ENCODE results near the gene PITPNC1. TPM values are rescaled to one million over a fixed set of nuclear protein-coding genes. Genes with fewer than 3 reads are reported as not detected.

PITPNC1 gene
- total and polyA plus RNA-seq, 2 of the 13 experiments (the other 11 are each of a cell fraction or from before 2014, with no cell fraction given) = 4.1 to 5.7 TPM

DNA sequence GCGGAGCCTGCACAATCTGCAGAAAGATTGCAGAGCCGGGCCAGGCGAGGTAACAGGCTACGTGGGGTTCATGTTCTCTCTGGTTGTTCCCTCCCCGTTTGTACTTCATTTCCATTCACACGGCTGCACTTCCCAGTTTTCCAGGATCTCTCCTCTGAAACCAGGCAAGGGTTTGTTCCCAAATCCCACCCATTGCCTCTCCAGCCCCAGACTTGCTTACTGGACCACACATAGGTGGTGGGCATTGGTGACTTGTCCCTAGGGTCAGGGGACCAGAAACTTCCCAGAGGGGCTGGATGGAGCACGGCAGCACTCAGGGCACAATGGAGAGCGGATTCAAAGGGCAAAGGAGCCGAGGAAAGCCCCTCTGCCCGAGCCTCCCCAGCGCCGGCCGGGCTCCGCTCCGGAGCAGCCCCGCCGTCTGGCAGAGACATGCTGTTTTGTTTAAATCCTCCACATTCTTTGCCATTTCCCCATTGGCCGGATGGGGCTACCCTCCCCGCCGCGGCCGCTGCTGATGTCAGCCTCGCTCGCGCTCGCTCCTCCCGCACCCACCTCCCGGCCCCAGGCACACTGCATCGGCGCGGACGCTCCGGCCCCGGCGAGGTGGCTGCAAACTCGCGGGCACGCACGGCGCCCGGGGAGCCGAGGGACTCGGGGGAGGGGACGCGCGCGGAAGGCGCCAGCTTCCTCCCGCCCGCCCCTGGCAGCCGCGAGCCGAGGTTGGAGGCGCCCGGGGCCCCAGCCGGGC, at the start of gene PITPNC1 (continued):
- TF ChIP-seq, protein P1, sequence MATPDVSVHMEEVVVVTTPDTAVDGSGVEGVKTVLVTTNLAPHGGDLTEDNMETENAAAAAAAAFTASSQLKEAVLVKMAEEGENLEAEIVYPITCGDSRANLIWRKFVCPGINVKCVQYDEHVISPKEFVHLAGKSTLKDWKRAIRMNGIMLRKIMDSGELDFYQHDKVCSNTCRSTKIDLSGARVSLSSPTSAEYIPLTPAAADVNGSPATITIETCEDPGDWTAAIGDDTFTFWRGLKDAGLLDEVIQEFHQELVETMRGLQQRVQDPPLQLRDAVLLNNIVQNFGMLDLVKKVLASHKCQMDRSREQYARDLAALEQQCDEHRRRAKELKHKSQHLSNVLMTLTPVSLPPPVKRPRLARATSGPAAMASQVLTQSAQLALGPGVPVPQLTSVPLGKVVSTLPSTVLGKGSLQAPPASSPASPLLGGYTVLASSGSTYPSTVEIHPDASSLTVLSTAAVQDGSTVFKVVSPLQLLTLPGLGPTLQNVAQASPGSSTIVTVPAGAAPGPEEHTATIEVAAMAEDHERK (CRISPR knock-in tag; IDR thresholded peaks at IDR 0.05; ENCODE audit: low read depth) = no peak
- TF ChIP-seq RFX5 (IDR thresholded peaks at IDR 0.05; ENCODE audit: low read depth, low read length) (no peak), ZNF670 (CRISPR knock-in tag; IDR thresholded peaks at IDR 0.05; ENCODE audit: borderline replicate concordance) (no peak), ISL2 (CRISPR knock-in tag; IDR thresholded peaks at IDR 0.05) (no peak), TP53 (CRISPR knock-in tag; conservative IDR thresholded peaks at IDR 0.05) (no peak), DPF2 (CRISPR knock-in tag; IDR thresholded peaks at IDR 0.05; ENCODE audit: borderline replicate concordance, low read depth) (no peak)
- TF ChIP-seq, protein P2, sequence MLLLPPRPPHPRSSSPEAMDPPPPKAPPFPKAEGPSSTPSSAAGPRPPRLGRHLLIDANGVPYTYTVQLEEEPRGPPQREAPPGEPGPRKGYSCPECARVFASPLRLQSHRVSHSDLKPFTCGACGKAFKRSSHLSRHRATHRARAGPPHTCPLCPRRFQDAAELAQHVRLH (CRISPR knock-in tag; IDR thresholded peaks at IDR 0.05; ENCODE audit: borderline replicate concordance, low read depth) = 0 out of 2 replicates have a peak, but pooled peaks have one; percentile 19
- TF ChIP-seq, protein P3, sequence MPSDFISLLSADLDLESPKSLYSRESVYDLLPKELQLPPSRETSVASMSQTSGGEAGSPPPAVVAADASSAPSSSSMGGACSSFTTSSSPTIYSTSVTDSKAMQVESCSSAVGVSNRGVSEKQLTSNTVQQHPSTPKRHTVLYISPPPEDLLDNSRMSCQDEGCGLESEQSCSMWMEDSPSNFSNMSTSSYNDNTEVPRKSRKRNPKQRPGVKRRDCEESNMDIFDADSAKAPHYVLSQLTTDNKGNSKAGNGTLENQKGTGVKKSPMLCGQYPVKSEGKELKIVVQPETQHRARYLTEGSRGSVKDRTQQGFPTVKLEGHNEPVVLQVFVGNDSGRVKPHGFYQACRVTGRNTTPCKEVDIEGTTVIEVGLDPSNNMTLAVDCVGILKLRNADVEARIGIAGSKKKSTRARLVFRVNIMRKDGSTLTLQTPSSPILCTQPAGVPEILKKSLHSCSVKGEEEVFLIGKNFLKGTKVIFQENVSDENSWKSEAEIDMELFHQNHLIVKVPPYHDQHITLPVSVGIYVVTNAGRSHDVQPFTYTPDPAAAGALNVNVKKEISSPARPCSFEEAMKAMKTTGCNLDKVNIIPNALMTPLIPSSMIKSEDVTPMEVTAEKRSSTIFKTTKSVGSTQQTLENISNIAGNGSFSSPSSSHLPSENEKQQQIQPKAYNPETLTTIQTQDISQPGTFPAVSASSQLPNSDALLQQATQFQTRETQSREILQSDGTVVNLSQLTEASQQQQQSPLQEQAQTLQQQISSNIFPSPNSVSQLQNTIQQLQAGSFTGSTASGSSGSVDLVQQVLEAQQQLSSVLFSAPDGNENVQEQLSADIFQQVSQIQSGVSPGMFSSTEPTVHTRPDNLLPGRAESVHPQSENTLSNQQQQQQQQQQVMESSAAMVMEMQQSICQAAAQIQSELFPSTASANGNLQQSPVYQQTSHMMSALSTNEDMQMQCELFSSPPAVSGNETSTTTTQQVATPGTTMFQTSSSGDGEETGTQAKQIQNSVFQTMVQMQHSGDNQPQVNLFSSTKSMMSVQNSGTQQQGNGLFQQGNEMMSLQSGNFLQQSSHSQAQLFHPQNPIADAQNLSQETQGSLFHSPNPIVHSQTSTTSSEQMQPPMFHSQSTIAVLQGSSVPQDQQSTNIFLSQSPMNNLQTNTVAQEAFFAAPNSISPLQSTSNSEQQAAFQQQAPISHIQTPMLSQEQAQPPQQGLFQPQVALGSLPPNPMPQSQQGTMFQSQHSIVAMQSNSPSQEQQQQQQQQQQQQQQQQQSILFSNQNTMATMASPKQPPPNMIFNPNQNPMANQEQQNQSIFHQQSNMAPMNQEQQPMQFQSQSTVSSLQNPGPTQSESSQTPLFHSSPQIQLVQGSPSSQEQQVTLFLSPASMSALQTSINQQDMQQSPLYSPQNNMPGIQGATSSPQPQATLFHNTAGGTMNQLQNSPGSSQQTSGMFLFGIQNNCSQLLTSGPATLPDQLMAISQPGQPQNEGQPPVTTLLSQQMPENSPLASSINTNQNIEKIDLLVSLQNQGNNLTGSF (CRISPR knock-in tag; IDR thresholded peaks at IDR 0.05) = no peak
- TF ChIP-seq, protein P4, sequence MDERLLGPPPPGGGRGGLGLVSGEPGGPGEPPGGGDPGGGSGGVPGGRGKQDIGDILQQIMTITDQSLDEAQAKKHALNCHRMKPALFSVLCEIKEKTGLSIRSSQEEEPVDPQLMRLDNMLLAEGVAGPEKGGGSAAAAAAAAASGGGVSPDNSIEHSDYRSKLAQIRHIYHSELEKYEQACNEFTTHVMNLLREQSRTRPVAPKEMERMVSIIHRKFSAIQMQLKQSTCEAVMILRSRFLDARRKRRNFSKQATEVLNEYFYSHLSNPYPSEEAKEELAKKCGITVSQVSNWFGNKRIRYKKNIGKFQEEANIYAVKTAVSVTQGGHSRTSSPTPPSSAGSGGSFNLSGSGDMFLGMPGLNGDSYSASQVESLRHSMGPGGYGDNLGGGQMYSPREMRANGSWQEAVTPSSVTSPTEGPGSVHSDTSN (CRISPR knock-in tag; IDR thresholded peaks at IDR 0.05) = no peak
- TF ChIP-seq, protein P5, sequence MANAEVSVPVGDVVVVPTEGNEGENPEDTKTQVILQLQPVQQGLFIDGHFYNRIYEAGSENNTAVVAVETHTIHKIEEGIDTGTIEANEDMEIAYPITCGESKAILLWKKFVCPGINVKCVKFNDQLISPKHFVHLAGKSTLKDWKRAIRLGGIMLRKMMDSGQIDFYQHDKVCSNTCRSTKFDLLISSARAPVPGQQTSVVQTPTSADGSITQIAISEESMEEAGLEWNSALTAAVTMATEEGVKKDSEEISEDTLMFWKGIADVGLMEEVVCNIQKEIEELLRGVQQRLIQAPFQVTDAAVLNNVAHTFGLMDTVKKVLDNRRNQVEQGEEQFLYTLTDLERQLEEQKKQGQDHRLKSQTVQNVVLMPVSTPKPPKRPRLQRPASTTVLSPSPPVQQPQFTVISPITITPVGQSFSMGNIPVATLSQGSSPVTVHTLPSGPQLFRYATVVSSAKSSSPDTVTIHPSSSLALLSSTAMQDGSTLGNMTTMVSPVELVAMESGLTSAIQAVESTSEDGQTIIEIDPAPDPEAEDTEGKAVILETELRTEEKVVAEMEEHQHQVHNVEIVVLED (CRISPR knock-in tag; IDR thresholded peaks at IDR 0.05; ENCODE audit: borderline replicate concordance) = no peak
- TF ChIP-seq, protein P6, sequence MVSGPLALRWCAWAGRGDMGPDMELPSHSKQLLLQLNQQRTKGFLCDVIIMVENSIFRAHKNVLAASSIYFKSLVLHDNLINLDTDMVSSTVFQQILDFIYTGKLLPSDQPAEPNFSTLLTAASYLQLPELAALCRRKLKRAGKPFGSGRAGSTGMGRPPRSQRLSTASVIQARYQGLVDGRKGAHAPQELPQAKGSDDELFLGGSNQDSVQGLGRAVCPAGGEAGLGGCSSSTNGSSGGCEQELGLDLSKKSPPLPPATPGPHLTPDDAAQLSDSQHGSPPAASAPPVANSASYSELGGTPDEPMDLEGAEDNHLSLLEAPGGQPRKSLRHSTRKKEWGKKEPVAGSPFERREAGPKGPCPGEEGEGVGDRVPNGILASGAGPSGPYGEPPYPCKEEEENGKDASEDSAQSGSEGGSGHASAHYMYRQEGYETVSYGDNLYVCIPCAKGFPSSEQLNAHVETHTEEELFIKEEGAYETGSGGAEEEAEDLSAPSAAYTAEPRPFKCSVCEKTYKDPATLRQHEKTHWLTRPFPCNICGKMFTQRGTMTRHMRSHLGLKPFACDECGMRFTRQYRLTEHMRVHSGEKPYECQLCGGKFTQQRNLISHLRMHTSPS (CRISPR knock-in tag; IDR thresholded peaks at IDR 0.05; ENCODE audit: low read depth) = no peak; the same call in 1 of the 2 replicates
- TF ChIP-seq, protein P7, sequence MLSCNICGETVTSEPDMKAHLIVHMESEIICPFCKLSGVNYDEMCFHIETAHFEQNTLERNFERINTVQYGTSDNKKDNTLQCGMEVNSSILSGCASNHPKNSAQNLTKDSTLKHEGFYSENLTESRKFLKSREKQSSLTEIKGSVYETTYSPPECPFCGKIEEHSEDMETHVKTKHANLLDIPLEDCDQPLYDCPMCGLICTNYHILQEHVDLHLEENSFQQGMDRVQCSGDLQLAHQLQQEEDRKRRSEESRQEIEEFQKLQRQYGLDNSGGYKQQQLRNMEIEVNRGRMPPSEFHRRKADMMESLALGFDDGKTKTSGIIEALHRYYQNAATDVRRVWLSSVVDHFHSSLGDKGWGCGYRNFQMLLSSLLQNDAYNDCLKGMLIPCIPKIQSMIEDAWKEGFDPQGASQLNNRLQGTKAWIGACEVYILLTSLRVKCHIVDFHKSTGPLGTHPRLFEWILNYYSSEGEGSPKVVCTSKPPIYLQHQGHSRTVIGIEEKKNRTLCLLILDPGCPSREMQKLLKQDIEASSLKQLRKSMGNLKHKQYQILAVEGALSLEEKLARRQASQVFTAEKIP (CRISPR knock-in tag; IDR thresholded peaks at IDR 0.05; ENCODE audit: borderline replicate concordance) = no peak
